ENCODE results near the gene MICAL2. TPM values are rescaled to one million over a fixed set of nuclear protein-coding genes. Genes with fewer than 3 reads are reported as not detected.

Gene MICAL2
- total and polyA plus RNA-seq, 2 of the 8 experiments (the other 6 are each of a cell fraction or from before 2014, with no cell fraction given) = 1.3 to 4.1 TPM

DNA sequence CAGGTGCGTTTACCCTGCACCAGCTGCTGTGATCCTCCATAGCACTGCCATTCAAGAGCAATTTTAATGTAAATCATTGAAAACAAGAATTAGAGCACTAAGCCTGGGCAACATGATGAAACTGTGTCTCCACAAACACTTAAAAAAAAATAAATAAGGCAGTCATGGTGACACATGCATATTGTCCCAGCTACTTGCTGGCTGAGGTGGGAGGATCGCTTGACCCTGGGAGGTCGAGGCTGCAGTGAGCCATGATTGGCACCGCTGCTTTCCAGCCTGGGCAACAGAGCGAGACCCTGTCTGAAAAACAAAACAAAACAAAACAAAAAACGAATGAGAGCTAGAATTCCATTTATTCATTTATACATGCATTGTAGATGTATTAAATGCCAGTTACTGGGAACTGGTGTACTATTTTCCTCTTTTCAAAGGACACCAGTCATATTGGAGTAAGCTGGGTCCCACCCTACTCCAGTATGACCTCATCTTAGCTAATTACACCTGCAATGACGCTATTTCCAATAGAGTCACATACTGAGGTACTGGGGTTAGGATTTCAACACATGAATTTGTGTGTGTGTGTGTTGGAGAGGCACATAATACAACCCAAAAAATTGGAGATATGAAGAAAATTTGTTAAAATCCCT lies 101.9 kb downstream of the MICAL2 start:
- no peaks in the 10 kb centered on the region for H3K23me2 ChIP-seq (ENCODE audit: low read depth, low read length)
- H4K8ac ChIP-seq (ENCODE audit: extremely low read depth, insufficient read depth, low read length) = no peak overlapping the region; the same call in 1 of the 2 replicates
- no peak overlapping the region for H3K18ac ChIP-seq (ENCODE audit: extremely low read depth, low read length)
- no peaks in the 10 kb centered on the region for H4K20me1 ChIP-seq (replicated peaks in 1 of 2; ENCODE audit: control insufficient read depth in 1 of 2, insufficient read depth in 2 of 2, low read length in 2 of 2)
- H3K9ac ChIP-seq (replicated peaks in 1 of 4; ENCODE audit: extremely low read depth in 1 of 4, low read depth in 3 of 4, low read length in 3 of 4) = no peak overlapping the region
- WGBS, 2 experiments (ENCODE audit: extremely low coverage in 1 of 2, insufficient coverage in 1 of 2, insufficient read length in 1 of 2, insufficient replicate concordance in 2 of 2, low coverage in 1 of 2, low lambda C conversion rate in 2 of 2, missing lambda C conversion rate in 1 of 2) = 78% methylated on average over 7 of the region's 7 CpGs; no CpG with 5 or more reads in 1 of the 2 experiments
- no peak overlapping the region for H4K5ac ChIP-seq (ENCODE audit: insufficient read length, low read depth, low read length)
- DNase-seq (ENCODE audit: low read depth in 1 of 2, low spot score in 2 of 2) (no peak), FAIRE-seq (no peak)
- H2BK5ac ChIP-seq (ENCODE audit: low read depth, low read length) = no peak overlapping the region
- no peak overlapping the region for H2BK12ac ChIP-seq (ENCODE audit: low read depth, low read length)
- H3K4me1 ChIP-seq (replicated peaks in 1 of 4; ENCODE audit: control insufficient read depth in 3 of 4, insufficient read depth in 4 of 4, low read length in 3 of 4) = peaks cover 0 to 5% (median 0%) of the 10 kb centered on the region in 4 experiments; a peak in 2 of 7 replicates
- H3K23ac ChIP-seq (ENCODE audit: insufficient read length) = no peak overlapping the region
- no peak overlapping the region for H2AK5ac ChIP-seq (ENCODE audit: low read depth, low read length)
- TF ChIP-seq SUZ12 (IDR thresholded peaks at IDR 0.05; ENCODE audit: low read length) = no peak
- TF ChIP-seq CREB1 (IDR thresholded peaks at IDR 0.05) = no peak
- TF ChIP-seq, protein P1, sequence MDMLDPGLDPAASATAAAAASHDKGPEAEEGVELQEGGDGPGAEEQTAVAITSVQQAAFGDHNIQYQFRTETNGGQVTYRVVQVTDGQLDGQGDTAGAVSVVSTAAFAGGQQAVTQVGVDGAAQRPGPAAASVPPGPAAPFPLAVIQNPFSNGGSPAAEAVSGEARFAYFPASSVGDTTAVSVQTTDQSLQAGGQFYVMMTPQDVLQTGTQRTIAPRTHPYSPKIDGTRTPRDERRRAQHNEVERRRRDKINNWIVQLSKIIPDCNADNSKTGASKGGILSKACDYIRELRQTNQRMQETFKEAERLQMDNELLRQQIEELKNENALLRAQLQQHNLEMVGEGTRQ (IDR thresholded peaks at IDR 0.05; ENCODE audit: low read length) = no peak
- no peak for TF ChIP-seq EGR1 (IDR thresholded peaks at IDR 0.05; ENCODE audit: borderline replicate concordance, low read depth, low read length)
- TF ChIP-seq KDM1A (IDR thresholded peaks at IDR 0.05; ENCODE audit: borderline replicate concordance, low read length) = no peak
- no peak for TF ChIP-seq GTF2F1 (IDR thresholded peaks at IDR 0.05; ENCODE audit: borderline replicate concordance, low read depth, low read length)
- TF ChIP-seq KDM5A (IDR thresholded peaks at IDR 0.05; ENCODE audit: low read length) = no peak
- TF ChIP-seq TCF12 (IDR thresholded peaks at IDR 0.05; ENCODE audit: low read depth, low read length) = no peak
- TF ChIP-seq CTBP2 (IDR thresholded peaks at IDR 0.05; ENCODE audit: borderline replicate concordance, insufficient read depth, insufficient read length, low read length) = no peak
- no peak for TF ChIP-seq SP1 (IDR thresholded peaks at IDR 0.05; ENCODE audit: low read depth, low read length)
- TF ChIP-seq MAFK (IDR thresholded peaks at IDR 0.05; ENCODE audit: low read depth, low read length) = no peak
- H3K4me2 ChIP-seq (ENCODE audit: insufficient read depth in 1 of 2, low read depth in 2 of 2, low read length in 2 of 2) = no peak overlapping the region
- CTCF ChIA-PET (ENCODE audit: partially characterized antibody) = interaction anchor here (0.9 to 2.0 kb wide), 5 partner anchors 9 to 164 kb away, joined by 3 to 4 read pairs (median 4); no protein-coding TSS in a partner anchor
- POLR2A ChIA-PET (ENCODE audit: partially characterized antibody) = no interaction called here
- no peak overlapping the region for H4K91ac ChIP-seq (replicated peaks; ENCODE audit: insufficient read length, low read length)
- H3K4ac ChIP-seq (replicated peaks; ENCODE audit: insufficient read length, low read depth, low read length) = no peak overlapping the region
- no peaks in the 10 kb centered on the region for H3K36me3 ChIP-seq (ENCODE audit: control insufficient read depth in 2 of 4, insufficient read depth in 4 of 4, low read length in 3 of 4)
- H3K4me3 ChIP-seq (ENCODE audit: extremely low read depth in 1 of 4, insufficient read depth in 2 of 4, low read depth in 3 of 4, low read length in 4 of 4) = no peak overlapping the region
- no peak overlapping the region for H2BK15ac ChIP-seq (ENCODE audit: low read length)
- no peak overlapping the region for H3K27ac ChIP-seq (ENCODE audit: low read depth, low read length)
- no peak overlapping the region for H3K14ac ChIP-seq (ENCODE audit: insufficient read length)
- H2BK20ac ChIP-seq (ENCODE audit: low read length) = no peak overlapping the region
- no peak overlapping the region for H2AFZ ChIP-seq (ENCODE audit: low read length)
- H2BK120ac ChIP-seq (replicated peaks; ENCODE audit: low read depth, low read length) = no peak overlapping the region
- no peaks in the 10 kb centered on the region for H3K79me1 ChIP-seq (ENCODE audit: low read depth, low read length)
- H3K27me3 ChIP-seq (replicated peaks in 1 of 4; ENCODE audit: control insufficient read depth in 3 of 4, extremely low read depth in 1 of 4, insufficient read depth in 3 of 4, low read length in 3 of 4) = no peaks in the 10 kb centered on the region
- H3K9me3 ChIP-seq (ENCODE audit: insufficient read depth in 2 of 2, low read depth in 1 of 2, low read length in 1 of 2) = no peaks in the 10 kb centered on the region
- H3K56ac ChIP-seq (replicated peaks; ENCODE audit: insufficient read length, low read depth, low read length) = no peak overlapping the region
- H3K79me2 ChIP-seq (ENCODE audit: control insufficient read depth in 1 of 2, insufficient read depth in 2 of 2, low read length in 2 of 2) = no peaks in the 10 kb centered on the region

All from H1 (cell line).